ENCODE data around the gene TXK.
A peak's percentile ranks its signal among the peaks of the same experiment; 100 is the strongest.
"Not testable (repeated sequence)": the region's sequence is repeated elsewhere in the genome, so short reads cannot be mapped to it uniquely, and the experiment has no call there.

Gene TXK

GRCh38 chr4:48134081-48134480 is at the start of gene TXK:
TSS of gene TXK (minus strand) at chr4:48134250. CDS start at chr4:48134170, 80 bp downstream.
- DNase-seq, result no peak

GRCh38 chr4:48180234-48180633 is 46.2 kb upstream of the TXK start:
- ATAC-seq, result no peak
- DNase-seq, result no peak

More at GRCh38 chr4:48134081-48134480, at the start of gene TXK:
- ATAC-seq, result peak; percentile 53

GRCh38 chr4:48178931-48179330 is 44.9 kb upstream of the TXK start:
- ATAC-seq (no peak), DNase-seq (no peak)

GRCh38 chr4:48175806-48176205 is 41.8 kb upstream of the TXK start:
- no peak for DNase-seq

GRCh38 chr4:48175328-48175727 is 41.3 kb upstream of the TXK start:
- DNase-seq (no peak), ATAC-seq (no peak)

More at GRCh38 chr4:48175806-48176205, 41.8 kb upstream of the TXK start:
- peak; percentile 61 for ATAC-seq

- peak; percentile 58 for ATAC-seq
- no peak for DNase-seq
These were observed 39.3 kb upstream of the TXK start for GRCh38 chr4:48173056-48173991.

- DNase-seq, result no peak
- no peak for ATAC-seq
These were observed 38.6 kb upstream of the TXK start for GRCh38 chr4:48172651-48173050.

GRCh38 chr4:48169636-48170035 is 35.6 kb upstream of the TXK start:
- no peak for DNase-seq
- no peak for ATAC-seq

- ATAC-seq (peak; percentile 71), DNase-seq (no peak)
These were observed 33.7 kb upstream of the TXK start for GRCh38 chr4:48167538-48168263.

- not testable (repeated sequence) for ATAC-seq, DNase-seq
These were observed 30.5 kb upstream of the TXK start for GRCh38 chr4:48164561-48164960.

- no peak for DNase-seq
- ATAC-seq, result no peak
These were observed 29.7 kb upstream of the TXK start for GRCh38 chr4:48163746-48164145.

- DNase-seq (no peak), ATAC-seq (peak; percentile 81)
These were observed 28.1 kb upstream of the TXK start for GRCh38 chr4:48162162-48162561.

GRCh38 chr4:48157271-48157670 is 23.2 kb upstream of the TXK start:
- no peak for DNase-seq
- ATAC-seq, result no peak

GRCh38 chr4:48156423-48156822 is 22.4 kb upstream of the TXK start:
- no peak for ATAC-seq
- DNase-seq, result no peak

GRCh38 chr4:48153791-48154550 is 19.9 kb upstream of the TXK start:
- DNase-seq (no peak), ATAC-seq (peak; percentile 55)

GRCh38 chr4:48152259-48152658 is 18.2 kb upstream of the TXK start:
- DNase-seq (no peak), ATAC-seq (no peak)

GRCh38 chr4:48149827-48150370 is 15.8 kb upstream of the TXK start:
- no peak for ATAC-seq

GRCh38 chr4:48147621-48148020 is 13.6 kb upstream of the TXK start:
- no peak for ATAC-seq
- no peak for DNase-seq

More at GRCh38 chr4:48149827-48150370, 15.8 kb upstream of the TXK start:
- DNase-seq, result no peak

- peak; percentile 60 for ATAC-seq
- no peak for DNase-seq
These were observed 7.0 kb upstream of the TXK start for GRCh38 chr4:48141048-48141447.

- no peak for ATAC-seq
- DNase-seq, result no peak
These were observed 5.6 kb upstream of the TXK start for GRCh38 chr4:48139691-48140090.

GRCh38 chr4:48138936-48139335 is 4.9 kb upstream of the TXK start:
- DNase-seq (no peak), ATAC-seq (no peak)

- no peak for ATAC-seq
- no peak for DNase-seq
These were observed 4.5 kb upstream of the TXK start for GRCh38 chr4:48138511-48138910.

Data from stimulated activated naive CD8-positive, alpha-beta T cell treated with anti-CD3 and anti-CD28 coated beads, Interleukin-15, Interleukin-2, amounts not matched to agents 100 U/mL and 50 U/mL, for 24 hours (primary cell).